A549 (cell line): ENCODE measurements around the gene SAT1.

ENCODE experiments used
- CHD2 ChIP-seq: fragments of 150-350 bp; IDR thresholded peaks from 2 replicates; pipeline ENCODE4 v1.6.1; 2014; ENCODE audit warnings: low read length; ENCODE audit not compliant: partially characterized antibody
- EP300 ChIP-seq, 2 experiments: fragments of >200 bp; sonication (Bioruptor Twin); formaldehyde crosslinking; IDR thresholded peaks; 2 replicates in 1 of 2; 3 replicates in 1 of 2; pipeline ENCODE4 v1.6.1; 2016 to 2017
- NFE2L2 ChIP-seq: fragments of 150-350 bp; conservative IDR thresholded peaks from 2 replicates; pipeline ENCODE4 v1.6.1; 2014; ENCODE audit warnings: low read length
- POLR2A ChIP-seq: IDR thresholded peaks from 2 replicates; pipeline ENCODE4 v1.6.1; 2012; ENCODE audit warnings: mild to moderate bottlenecking, low read length
- RAD21 ChIP-seq, 2 experiments: fragments of >200 bp in 1 of 2; sonication (Bioruptor Twin) in 1 of 2; formaldehyde crosslinking in 1 of 2; IDR thresholded peaks in 1 of 2; conservative IDR thresholded peaks in 1 of 2; 2 replicates in 1 of 2; 3 replicates in 1 of 2; pipeline ENCODE4 v1.6.1; 2012 to 2018; ENCODE audit warnings: inconsistent platforms in 1 of 2
- RCOR1 ChIP-seq: fragments of 150-350 bp; IDR thresholded peaks from 2 replicates; pipeline ENCODE4 v1.6.1; 2014; ENCODE audit warnings: antibody characterized with exemption, low read length, low read depth
- SREBF2 ChIP-seq: fragments of 450-650 bp; IDR thresholded peaks from 2 replicates; pipeline ENCODE4 v1.6.1; 2014; ENCODE audit warnings: mild to moderate bottlenecking, moderate library complexity
- TF ChIP-seq, protein P1 (sequence below): fragments of >200 bp; sonication (Bioruptor Twin); formaldehyde crosslinking; IDR thresholded peaks from 3 replicates; pipeline ENCODE4 v1.5.1; 2016
- TF ChIP-seq, protein P2 (sequence below): fragments of 200-600 bp; sonication (generic); IDR thresholded peaks from 2 replicates; pipeline ENCODE4 v1.6.1; 2016; ENCODE audit warnings: antibody characterized with exemption, mild to moderate bottlenecking, moderate library complexity
- TF ChIP-seq, protein P3 (sequence below): fragments of 250-450 bp; sonication (Bioruptor Pico); IDR thresholded peaks from 2 replicates; pipeline ENCODE4 v1.5.0; 2020; ENCODE audit warnings: low read depth, mild to moderate bottlenecking, moderate library complexity

DNA sequence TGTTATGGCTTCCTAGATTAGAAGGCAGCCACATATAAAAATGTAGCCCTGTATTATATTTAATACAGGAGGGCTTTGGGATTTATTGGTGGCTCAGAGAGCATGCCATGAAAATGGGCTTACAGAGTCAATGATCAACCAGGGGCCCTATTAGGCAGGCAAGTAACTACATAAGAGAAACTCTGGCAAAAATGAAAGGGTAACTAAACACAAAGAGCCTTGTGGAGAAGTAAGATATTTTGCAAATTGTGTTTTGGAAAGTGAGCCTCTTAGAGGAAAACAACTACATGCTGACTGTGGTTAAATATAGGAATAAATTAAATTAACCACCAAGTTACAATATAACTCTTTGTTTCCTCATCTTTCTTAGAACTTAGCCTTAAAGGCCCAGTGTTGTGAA is 5.5 kb downstream of the SAT1 start:
- no peak for TF ChIP-seq POLR2A
- TF ChIP-seq CHD2: no peak
- TF ChIP-seq, protein P1, sequence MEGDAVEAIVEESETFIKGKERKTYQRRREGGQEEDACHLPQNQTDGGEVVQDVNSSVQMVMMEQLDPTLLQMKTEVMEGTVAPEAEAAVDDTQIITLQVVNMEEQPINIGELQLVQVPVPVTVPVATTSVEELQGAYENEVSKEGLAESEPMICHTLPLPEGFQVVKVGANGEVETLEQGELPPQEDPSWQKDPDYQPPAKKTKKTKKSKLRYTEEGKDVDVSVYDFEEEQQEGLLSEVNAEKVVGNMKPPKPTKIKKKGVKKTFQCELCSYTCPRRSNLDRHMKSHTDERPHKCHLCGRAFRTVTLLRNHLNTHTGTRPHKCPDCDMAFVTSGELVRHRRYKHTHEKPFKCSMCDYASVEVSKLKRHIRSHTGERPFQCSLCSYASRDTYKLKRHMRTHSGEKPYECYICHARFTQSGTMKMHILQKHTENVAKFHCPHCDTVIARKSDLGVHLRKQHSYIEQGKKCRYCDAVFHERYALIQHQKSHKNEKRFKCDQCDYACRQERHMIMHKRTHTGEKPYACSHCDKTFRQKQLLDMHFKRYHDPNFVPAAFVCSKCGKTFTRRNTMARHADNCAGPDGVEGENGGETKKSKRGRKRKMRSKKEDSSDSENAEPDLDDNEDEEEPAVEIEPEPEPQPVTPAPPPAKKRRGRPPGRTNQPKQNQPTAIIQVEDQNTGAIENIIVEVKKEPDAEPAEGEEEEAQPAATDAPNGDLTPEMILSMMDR: no peak
- TF ChIP-seq, protein P2, sequence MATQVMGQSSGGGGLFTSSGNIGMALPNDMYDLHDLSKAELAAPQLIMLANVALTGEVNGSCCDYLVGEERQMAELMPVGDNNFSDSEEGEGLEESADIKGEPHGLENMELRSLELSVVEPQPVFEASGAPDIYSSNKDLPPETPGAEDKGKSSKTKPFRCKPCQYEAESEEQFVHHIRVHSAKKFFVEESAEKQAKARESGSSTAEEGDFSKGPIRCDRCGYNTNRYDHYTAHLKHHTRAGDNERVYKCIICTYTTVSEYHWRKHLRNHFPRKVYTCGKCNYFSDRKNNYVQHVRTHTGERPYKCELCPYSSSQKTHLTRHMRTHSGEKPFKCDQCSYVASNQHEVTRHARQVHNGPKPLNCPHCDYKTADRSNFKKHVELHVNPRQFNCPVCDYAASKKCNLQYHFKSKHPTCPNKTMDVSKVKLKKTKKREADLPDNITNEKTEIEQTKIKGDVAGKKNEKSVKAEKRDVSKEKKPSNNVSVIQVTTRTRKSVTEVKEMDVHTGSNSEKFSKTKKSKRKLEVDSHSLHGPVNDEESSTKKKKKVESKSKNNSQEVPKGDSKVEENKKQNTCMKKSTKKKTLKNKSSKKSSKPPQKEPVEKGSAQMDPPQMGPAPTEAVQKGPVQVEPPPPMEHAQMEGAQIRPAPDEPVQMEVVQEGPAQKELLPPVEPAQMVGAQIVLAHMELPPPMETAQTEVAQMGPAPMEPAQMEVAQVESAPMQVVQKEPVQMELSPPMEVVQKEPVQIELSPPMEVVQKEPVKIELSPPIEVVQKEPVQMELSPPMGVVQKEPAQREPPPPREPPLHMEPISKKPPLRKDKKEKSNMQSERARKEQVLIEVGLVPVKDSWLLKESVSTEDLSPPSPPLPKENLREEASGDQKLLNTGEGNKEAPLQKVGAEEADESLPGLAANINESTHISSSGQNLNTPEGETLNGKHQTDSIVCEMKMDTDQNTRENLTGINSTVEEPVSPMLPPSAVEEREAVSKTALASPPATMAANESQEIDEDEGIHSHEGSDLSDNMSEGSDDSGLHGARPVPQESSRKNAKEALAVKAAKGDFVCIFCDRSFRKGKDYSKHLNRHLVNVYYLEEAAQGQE: no peak
- TF ChIP-seq EP300 (IDR thresholded peaks at IDR 0.05): no peak
- no peak for TF ChIP-seq SREBF2
- TF ChIP-seq RCOR1: no peak
- no peak for TF ChIP-seq RAD21 (conservative IDR thresholded peaks at IDR 0.05 in 1 of 2, IDR thresholded peaks at IDR 0.05 in 1 of 2)
- TF ChIP-seq, protein P3, sequence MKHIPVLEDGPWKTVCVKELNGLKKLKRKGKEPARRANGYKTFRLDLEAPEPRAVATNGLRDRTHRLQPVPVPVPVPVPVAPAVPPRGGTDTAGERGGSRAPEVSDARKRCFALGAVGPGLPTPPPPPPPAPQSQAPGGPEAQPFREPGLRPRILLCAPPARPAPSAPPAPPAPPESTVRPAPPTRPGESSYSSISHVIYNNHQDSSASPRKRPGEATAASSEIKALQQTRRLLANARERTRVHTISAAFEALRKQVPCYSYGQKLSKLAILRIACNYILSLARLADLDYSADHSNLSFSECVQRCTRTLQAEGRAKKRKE (CRISPR knock-in tag): no peak
- no peak for TF ChIP-seq NFE2L2
